H54 (cell line): ENCODE measurements around the gene RABL3.
A peak's percentile ranks its signal among the peaks of the same experiment; 100 is the strongest.
"Not testable (repeated sequence)": the region's sequence is repeated elsewhere in the genome, so short reads cannot be mapped to it uniquely, and the experiment has no call there.

Experiments
- DNase-seq: peaks from one replicate; pipeline ENCODE4 v3.0.0; 2011; ENCODE audit warnings: low spot score, mixed read lengths; ENCODE audit not compliant: insufficient read length
- FAIRE-seq: peaks from 3 replicates; lab custom pipeline; 2011; peaks lifted over from hg19 to GRCh38; lab: Jason Lieb, UNC
- POLR2A ChIP-seq: IDR thresholded peaks from 2 replicates; pipeline ENCODE4 v1.6.1; 2011; ENCODE audit warnings: low read depth, mild to moderate bottlenecking, low read length

The RABL3 gene

GRCh38 chr3:120742198-120742848 lies at the start of gene RABL3, which contains the start of gene GTF2E1:
Gene RABL3 (minus strand): TSS chr3:120742516. CDS start chr3:120742507, 9 bp downstream.
Gene GTF2E1 (plus strand): TSS chr3:120742744. CDS start chr3:120750553, 7,809 bp downstream.
- TF ChIP-seq POLR2A, result peak; percentile 54; the same call in 1 of the 2 replicates
- FAIRE-seq, result peak; percentile 99
- DNase-seq, result peak; percentile 90

DNA sequence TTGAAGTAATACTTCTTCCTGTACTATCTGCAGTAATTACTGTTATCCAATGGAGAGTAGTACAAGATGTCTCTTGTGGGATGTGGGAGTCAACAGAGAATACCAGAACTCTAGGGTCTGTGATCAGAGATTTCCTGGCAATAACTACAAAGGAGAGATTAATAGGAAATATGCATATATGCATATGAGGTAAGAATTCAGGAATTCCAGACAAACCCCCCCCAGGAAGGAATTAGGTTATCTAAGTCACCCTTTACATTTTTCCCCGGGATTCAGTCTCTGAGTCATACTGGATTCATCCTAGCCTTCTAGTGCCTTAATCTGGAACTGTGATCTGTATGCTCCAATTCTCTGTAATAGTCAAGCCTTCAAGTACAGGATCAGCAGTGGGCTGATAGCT lies 49.6 kb upstream of the RABL3 start:
- DNase-seq (peak; percentile 21), FAIRE-seq (peak; percentile 89)
- no peak for TF ChIP-seq POLR2A

- FAIRE-seq, result no peak
- no peak for DNase-seq
- TF ChIP-seq POLR2A, result no peak
Measured at GRCh38 chr3:120791010-120791409, 48.7 kb upstream of the RABL3 start.

DNA sequence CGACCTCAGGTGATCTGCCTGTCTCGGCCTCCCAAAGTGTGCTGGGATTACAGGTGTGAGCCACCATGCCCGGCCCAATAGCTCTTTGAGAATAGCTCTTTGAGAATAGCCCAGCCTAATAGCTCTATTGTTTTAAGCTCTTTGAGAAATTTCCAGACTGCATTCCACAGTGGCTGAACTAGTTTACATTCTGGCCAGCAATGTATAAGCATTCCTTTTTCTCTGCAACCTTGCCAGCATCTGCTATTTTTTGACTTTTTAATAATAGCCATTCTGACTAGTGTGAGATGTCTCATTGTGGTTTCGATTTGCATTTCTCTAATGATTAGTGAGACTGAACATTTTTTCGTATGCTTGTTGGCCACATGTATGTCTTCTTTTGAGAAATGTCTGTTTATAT lies 43.5 kb upstream of the RABL3 start:
- FAIRE-seq, DNase-seq: not testable (repeated sequence)

DNA sequence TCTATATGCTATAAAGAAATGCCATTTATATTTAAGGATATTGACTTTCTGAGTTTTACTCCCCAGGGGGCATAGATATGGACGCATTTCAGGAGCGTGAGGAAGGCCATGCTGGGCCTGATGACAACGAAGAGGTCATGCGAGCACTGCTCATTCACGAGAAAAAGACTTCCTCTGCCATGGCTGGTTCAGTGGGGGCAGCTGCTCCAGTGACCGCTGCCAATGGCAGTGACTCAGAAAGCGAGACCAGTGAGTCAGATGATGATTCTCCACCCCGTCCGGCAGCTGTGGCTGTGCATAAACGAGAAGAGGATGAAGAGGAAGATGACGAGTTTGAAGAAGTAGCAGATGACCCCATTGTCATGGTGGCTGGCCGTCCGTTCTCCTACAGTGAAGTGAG lies 38.7 kb upstream of the RABL3 start:
- DNase-seq, result peak; percentile 70

DNA sequence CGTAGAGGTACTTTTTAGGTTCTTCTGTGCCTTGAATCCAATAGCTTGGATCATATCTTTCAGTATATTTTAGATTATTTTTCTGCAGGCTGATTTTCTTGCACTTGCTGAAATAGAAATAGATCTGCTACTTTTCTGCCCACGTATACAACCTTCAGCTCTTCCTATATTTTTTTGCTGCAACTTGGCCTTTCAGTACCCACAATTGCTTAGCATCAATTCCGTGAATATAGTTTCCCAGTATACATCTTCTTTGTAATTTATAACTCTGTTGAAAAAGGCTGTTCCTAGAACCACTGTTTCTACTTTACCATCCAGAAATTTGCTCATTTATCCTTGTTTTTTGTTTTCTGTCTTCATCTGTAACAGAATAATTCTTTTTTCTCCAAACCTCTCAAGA lies 36.5 kb upstream of the RABL3 start:
- no peak for DNase-seq
- TF ChIP-seq POLR2A, result no peak
- no peak for FAIRE-seq

More for the DNA sequence above, 38.7 kb upstream of the RABL3 start:
- no peak for TF ChIP-seq POLR2A
- FAIRE-seq, result peak; percentile 100

GRCh38 chr3:120775411-120775810 lies 33.1 kb upstream of the RABL3 start:
- FAIRE-seq (no peak), DNase-seq (no peak)
- TF ChIP-seq POLR2A, result no peak

DNA sequence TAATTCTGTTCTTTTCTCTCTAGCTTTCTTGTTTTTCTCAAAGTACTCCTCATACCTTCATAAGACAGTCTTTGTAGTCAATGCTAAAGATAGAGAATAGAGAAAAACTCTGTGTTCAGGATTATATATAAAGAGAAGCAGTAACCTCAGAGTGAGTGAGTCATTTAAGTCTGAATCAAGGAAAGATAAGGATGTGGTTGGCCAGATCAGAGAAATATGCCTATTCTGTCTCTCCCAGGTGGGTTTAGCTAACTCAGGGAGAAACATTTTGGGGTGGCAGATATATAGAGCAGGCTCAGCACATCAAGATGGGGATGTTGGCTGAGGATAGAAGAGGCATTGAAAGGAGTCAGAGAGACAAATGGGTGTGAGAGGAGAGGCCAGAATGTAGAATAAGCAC lies 31.6 kb upstream of the RABL3 start:
- FAIRE-seq (no peak), DNase-seq (no peak)
- TF ChIP-seq POLR2A, result no peak

DNA sequence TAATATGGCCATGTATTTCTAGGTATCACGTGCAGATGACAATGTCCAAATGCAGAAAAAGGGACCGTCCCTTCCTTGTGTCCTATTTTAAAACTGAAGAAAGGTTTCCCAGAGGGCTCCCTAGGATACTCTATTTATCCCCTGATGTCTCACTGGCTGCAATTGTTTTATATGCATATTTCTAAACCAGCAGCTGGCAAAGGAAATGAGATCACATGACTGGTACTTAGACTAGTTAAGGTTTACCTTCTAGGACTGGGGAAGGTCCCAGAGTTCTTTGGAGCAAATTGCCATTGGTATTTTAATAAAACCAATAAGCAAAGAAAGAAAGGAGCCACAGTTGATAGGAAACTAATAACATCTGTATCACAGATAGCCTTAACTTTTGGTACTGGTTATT lies 29.8 kb upstream of the RABL3 start:
- DNase-seq (no peak), FAIRE-seq (no peak)
- no peak for TF ChIP-seq POLR2A

DNA sequence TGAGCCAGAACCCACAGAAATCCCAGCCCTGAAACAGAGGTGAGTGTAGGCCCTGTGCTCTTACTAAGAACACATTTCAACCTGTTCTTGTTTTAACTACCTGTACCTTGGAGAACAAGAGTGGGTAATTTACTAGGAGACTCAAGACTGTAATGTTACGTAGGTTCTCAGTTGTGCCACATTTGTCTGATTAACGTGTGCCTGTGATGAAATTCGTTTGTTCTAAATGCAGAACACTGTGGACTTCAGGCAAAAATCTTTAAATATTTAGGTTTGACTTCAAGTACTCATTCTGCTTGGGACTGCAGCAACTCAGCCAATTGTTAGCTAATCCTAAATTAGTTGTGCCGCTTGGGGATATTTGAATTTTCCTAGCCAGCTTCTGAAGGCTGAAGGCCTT lies 28.6 kb upstream of the RABL3 start:
- TF ChIP-seq POLR2A, result no peak
- no peak for DNase-seq
- no peak for FAIRE-seq

- DNase-seq (no peak), FAIRE-seq (no peak)
- no peak for TF ChIP-seq POLR2A
Measured at GRCh38 chr3:120769436-120769835, 27.1 kb upstream of the RABL3 start.

- FAIRE-seq (no peak), DNase-seq (no peak)
- TF ChIP-seq POLR2A, result no peak
Measured at GRCh38 chr3:120767106-120767505, 24.8 kb upstream of the RABL3 start.

- DNase-seq, result no peak
Measured at GRCh38 chr3:120766576-120766975, 24.3 kb upstream of the RABL3 start.

DNA sequence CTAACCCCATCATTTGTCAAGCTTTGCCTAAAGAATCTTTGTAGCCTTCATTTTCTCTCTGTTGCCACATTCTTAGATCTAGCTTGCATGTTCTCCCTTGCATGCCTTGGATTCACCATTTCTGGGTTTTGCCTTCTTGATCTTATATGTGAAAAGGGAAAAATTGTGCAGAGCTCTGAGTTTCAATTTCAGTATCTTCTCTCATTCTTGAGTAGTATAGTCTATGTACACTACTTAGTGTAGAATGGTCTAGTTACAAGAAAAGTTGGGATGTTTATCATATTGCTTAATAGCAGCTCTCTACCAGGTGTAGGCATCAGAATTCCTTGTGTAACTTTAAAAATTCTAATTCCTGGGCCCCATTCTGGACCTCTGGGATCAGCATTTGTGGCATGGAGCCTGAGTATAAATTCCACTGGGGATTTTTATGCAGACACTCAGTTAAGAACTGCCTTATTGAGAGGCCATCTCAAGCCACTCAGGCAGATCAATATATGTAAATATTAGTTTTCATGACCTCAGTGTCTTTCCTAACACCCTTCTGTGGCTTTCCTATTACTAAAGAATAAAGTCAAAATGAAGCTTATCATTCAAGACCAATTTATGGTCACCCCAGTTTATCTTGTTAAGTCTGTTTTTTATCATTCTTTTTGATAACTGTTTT lies 23.6 kb upstream of the RABL3 start:
- no peak for FAIRE-seq
- no peak for DNase-seq
- TF ChIP-seq POLR2A, result no peak

More at GRCh38 chr3:120766576-120766975, 24.3 kb upstream of the RABL3 start:
- FAIRE-seq, result no peak
- no peak for TF ChIP-seq POLR2A

- DNase-seq, result no peak
- FAIRE-seq, result no peak
- TF ChIP-seq POLR2A, result no peak
Measured at GRCh38 chr3:120764206-120764605, 21.9 kb upstream of the RABL3 start.
